H1 (cell line): ENCODE results near the gene EIF2S2. TPM values are rescaled to one million over a fixed set of nuclear protein-coding genes. Genes with fewer than 3 reads are reported as not detected.

Experiments used
- CTCF ChIA-PET: fragments of 300-600 bp; sonication (Branson Sonifier 250); formaldehyde crosslinking; loops from one replicate; lab custom pipeline; 2021; ENCODE audit not compliant: partially characterized antibody; lab: Charles Lee
- POLR2A ChIA-PET: fragments of 300-600 bp; sonication (Branson Sonifier 250); formaldehyde crosslinking; loops from one replicate; lab custom pipeline; 2021; ENCODE audit warnings: inconsistent platforms; ENCODE audit not compliant: partially characterized antibody; lab: Charles Lee
- DNase-seq, 2 experiments: peaks; one replicate each; pipeline versions ENCODE4 v3.0.0 to v3.0.0-alpha.2; 2010 to 2022; ENCODE audit warnings: low spot score in 2 of 2, low read depth in 1 of 2, mixed read lengths in 1 of 2
- FAIRE-seq: peaks from 2 replicates; lab custom pipeline; 2011; peaks lifted over from hg19 to GRCh38; lab: Jason Lieb, UNC
- H2AFZ ChIP-seq: 2 replicates; pipeline ENCODE4 v1.8.1; 2012; ENCODE audit warnings: low read length, inconsistent platforms
- H2AK5ac ChIP-seq: 2 replicates; pipeline ENCODE4 v1.6.1; 2013; ENCODE audit warnings: low read depth, low read length
- H2BK120ac ChIP-seq: replicated peaks from 2 replicates; pipeline ENCODE3; 2013; ENCODE audit warnings: low read depth, low read length, inconsistent platforms
- H2BK12ac ChIP-seq: 2 replicates; pipeline ENCODE4 v1.6.1; 2013; ENCODE audit warnings: low read depth, low read length
- H2BK15ac ChIP-seq: 2 replicates; pipeline ENCODE4 v1.6.1; 2013; ENCODE audit warnings: low read length
- H2BK20ac ChIP-seq: 2 replicates; pipeline ENCODE4 v1.6.1; 2013; ENCODE audit warnings: low read length
- H2BK5ac ChIP-seq: 2 replicates; pipeline ENCODE4 v1.6.1; 2013; ENCODE audit warnings: low read depth, low read length
- H3K14ac ChIP-seq: 2 replicates; pipeline ENCODE4 v1.6.1; 2013; ENCODE audit warnings: inconsistent platforms; ENCODE audit not compliant: insufficient read length
- H3K18ac ChIP-seq: 2 replicates; pipeline ENCODE4 v1.6.1; 2013; ENCODE audit warnings: low read length; ENCODE audit errors: extremely low read depth
- H3K23ac ChIP-seq: 2 replicates; pipeline ENCODE4 v1.6.1; 2013; ENCODE audit warnings: inconsistent platforms; ENCODE audit not compliant: insufficient read length
- H3K23me2 ChIP-seq: 2 replicates; pipeline ENCODE4 v1.6.1; 2013; ENCODE audit warnings: low read depth, low read length
- H3K27ac ChIP-seq: 2 replicates; pipeline ENCODE4 v1.6.1; 2011; ENCODE audit warnings: low read depth, low read length, inconsistent platforms
- H3K27me3 ChIP-seq, 4 experiments: replicated peaks in 1 of 4; 1 replicate in 1 of 4; 2 replicates in 3 of 4; pipeline versions ENCODE4 v1.6.1 to v1.8.1; 2011 to 2013; ENCODE audit warnings: low read length in 3 of 4, mild to moderate bottlenecking in 3 of 4, inconsistent platforms in 2 of 4, mixed read lengths in 2 of 4, moderate library complexity in 1 of 4; ENCODE audit not compliant: control insufficient read depth in 3 of 4, insufficient read depth in 3 of 4; ENCODE audit errors: extremely low read depth in 1 of 4
- H3K36me3 ChIP-seq, 4 experiments: 2 replicates each; pipeline versions ENCODE4 v1.6.1 to v1.8.1; 2011 to 2013; ENCODE audit warnings: mild to moderate bottlenecking in 4 of 4, low read length in 3 of 4, moderate library complexity in 2 of 4, control low read depth in 1 of 4, inconsistent platforms in 1 of 4; ENCODE audit not compliant: insufficient read depth in 4 of 4, control insufficient read depth in 2 of 4
- H3K4ac ChIP-seq: replicated peaks from 2 replicates; pipeline ENCODE3; 2013; ENCODE audit warnings: low read length, low read depth, mixed read lengths, inconsistent platforms; ENCODE audit not compliant: insufficient read length
- H3K4me1 ChIP-seq, 4 experiments: replicated peaks in 1 of 4; 1 replicate in 1 of 4; 2 replicates in 3 of 4; pipeline versions ENCODE4 v1.6.1 to v1.8.1; 2011 to 2013; ENCODE audit warnings: low read length in 3 of 4, inconsistent platforms in 2 of 4, mixed read lengths in 1 of 4; ENCODE audit not compliant: insufficient read depth in 4 of 4, control insufficient read depth in 3 of 4
- H3K4me2 ChIP-seq, 2 experiments: 2 replicates each; pipeline versions ENCODE4 v1.6.1 to v1.8.1; 2011 to 2013; ENCODE audit warnings: low read depth in 2 of 2, low read length in 2 of 2, control low read depth in 1 of 2, inconsistent platforms in 1 of 2, mild to moderate bottlenecking in 1 of 2; ENCODE audit not compliant: insufficient read depth in 1 of 2
- H3K4me3 ChIP-seq, 4 experiments: fragments of 200-600, 300-600 bp in 1 of 4; sonication (generic), shearing (Covaris generic), sonication (Bioruptor Twin) in 1 of 4; 2 replicates each; pipeline versions ENCODE4 v1.5.1 to v1.8.1; 2011 to 2016; ENCODE audit warnings: low read length in 4 of 4, low read depth in 3 of 4, control low read depth in 2 of 4, inconsistent platforms in 2 of 4, mild to moderate bottlenecking in 2 of 4, mixed read lengths in 1 of 4, moderate library complexity in 1 of 4; ENCODE audit not compliant: insufficient read depth in 2 of 4; ENCODE audit errors: extremely low read depth in 1 of 4
- H3K56ac ChIP-seq: replicated peaks from 2 replicates; pipeline ENCODE3; 2013; ENCODE audit warnings: low read depth, mild to moderate bottlenecking, mixed read lengths, low read length, inconsistent platforms; ENCODE audit not compliant: insufficient read length
- H3K79me1 ChIP-seq: 2 replicates; pipeline ENCODE4 v1.6.1; 2013; ENCODE audit warnings: low read depth, low read length, control low read depth
- H3K79me2 ChIP-seq, 2 experiments: 2 replicates each; pipeline versions ENCODE4 v1.6.1 to v1.8.1; 2012 to 2013; ENCODE audit warnings: low read length in 2 of 2, mild to moderate bottlenecking in 2 of 2, inconsistent platforms in 1 of 2; ENCODE audit not compliant: insufficient read depth in 2 of 2, control insufficient read depth in 1 of 2
- H3K9ac ChIP-seq, 4 experiments: replicated peaks in 1 of 4; 1 replicate in 1 of 4; 2 replicates in 3 of 4; pipeline versions ENCODE4 v1.6.1 to v1.8.1; 2011 to 2013; ENCODE audit warnings: low read depth in 3 of 4, low read length in 3 of 4, control low read depth in 2 of 4, mild to moderate bottlenecking in 2 of 4, moderate library complexity in 2 of 4, inconsistent platforms in 1 of 4; ENCODE audit errors: extremely low read depth in 1 of 4
- H3K9me3 ChIP-seq, 2 experiments: 2 replicates each; pipeline versions ENCODE4 v1.6.1 to v1.8.1; 2012 to 2013; ENCODE audit warnings: mild to moderate bottlenecking in 2 of 2, moderate library complexity in 2 of 2, control low read depth in 1 of 2, inconsistent platforms in 1 of 2, low read depth in 1 of 2, low read length in 1 of 2, mixed read lengths in 1 of 2; ENCODE audit not compliant: insufficient read depth in 2 of 2
- H4K20me1 ChIP-seq, 2 experiments: replicated peaks in 1 of 2; 2 replicates each; pipeline versions ENCODE3 to v1.8.1; 2011 to 2013; ENCODE audit warnings: inconsistent platforms in 2 of 2, low read length in 2 of 2, mild to moderate bottlenecking in 1 of 2; ENCODE audit not compliant: insufficient read depth in 2 of 2, control insufficient read depth in 1 of 2
- H4K5ac ChIP-seq: 2 replicates; pipeline ENCODE4 v1.6.1; 2013; ENCODE audit warnings: low read length, low read depth, mixed read lengths, inconsistent platforms; ENCODE audit not compliant: insufficient read length
- H4K8ac ChIP-seq: 2 replicates; pipeline ENCODE4 v1.8.0; 2013; ENCODE audit warnings: mild to moderate bottlenecking, moderate library complexity, low read length, inconsistent platforms; ENCODE audit not compliant: insufficient read depth; ENCODE audit errors: extremely low read depth
- H4K91ac ChIP-seq: replicated peaks from 2 replicates; pipeline ENCODE3; 2013; ENCODE audit warnings: low read length, mixed read lengths, inconsistent platforms; ENCODE audit not compliant: insufficient read length
- CHD2 ChIP-seq: IDR thresholded peaks from 2 replicates; pipeline ENCODE4 v1.6.1; 2012; ENCODE audit warnings: low read length, improper control_type of control experiment
- CTCF ChIP-seq, 3 experiments: IDR thresholded peaks; 1 replicate in 2 of 3; 2 replicates in 1 of 3; pipeline versions ENCODE4 v1.5.1 to v1.6.1; 2011; ENCODE audit warnings: low read length in 3 of 3, mild to moderate bottlenecking in 3 of 3, inconsistent platforms in 2 of 3, low read depth in 1 of 3, moderate library complexity in 1 of 3; ENCODE audit not compliant: insufficient read depth in 1 of 3; ENCODE audit errors: control extremely low read depth in 1 of 3
- MAFK ChIP-seq: IDR thresholded peaks from 2 replicates; pipeline ENCODE4 v1.6.1; 2012; ENCODE audit warnings: low read depth, mild to moderate bottlenecking, improper control_type of control experiment, low read length
- NANOG ChIP-seq: IDR thresholded peaks from 2 replicates; pipeline ENCODE4 v1.6.1; 2011; ENCODE audit warnings: low read length, low read depth, mild to moderate bottlenecking, inconsistent platforms; ENCODE audit not compliant: insufficient read depth, poor library complexity, severe bottlenecking
- POLR2AphosphoS5 ChIP-seq: IDR thresholded peaks from 2 replicates; pipeline ENCODE4 v1.6.1; 2011; ENCODE audit warnings: low read depth, low read length
- RBBP5 ChIP-seq: IDR thresholded peaks from 2 replicates; pipeline ENCODE4 v1.7.1; 2012; ENCODE audit warnings: low read depth, mild to moderate bottlenecking, inconsistent platforms, low read length, moderate library complexity, borderline replicate concordance
- WGBS, 2 experiments: shearing (Covaris generic) in 1 of 2; methylation state at CpG; one replicate each; pipeline versions ENCODE4 v1.1.6 to v1.1.7; 2013 to 2015; ENCODE audit warnings: low lambda C conversion rate in 2 of 2, mixed read lengths in 2 of 2, inconsistent platforms in 1 of 2, low coverage in 1 of 2, missing lambda C conversion rate in 1 of 2; ENCODE audit not compliant: insufficient replicate concordance in 2 of 2, insufficient coverage in 1 of 2, insufficient read length in 1 of 2; ENCODE audit errors: extremely low coverage in 1 of 2, missing lambda C conversion rate in 1 of 2; 5-methylcytosine and 5-hydroxymethylcytosine counted together
- polyA plus RNA-seq, 7 experiments: library from polyadenylated mRNA; depleted of rRNA in 3 of 7; stranded (reverse) in 5 of 7; unstranded in 2 of 7; fragments of >200 nt in 5 of 7; fragments of 200-250 nt in 2 of 7; gene quantifications; 1 replicate in 5 of 7; 2 replicates in 1 of 7; 4 replicates in 1 of 7; pipeline versions ENCODE4 v1.2.1 to v1.2.3, GENCODE V29; 2011 to 2013; ENCODE audit warnings: missing spikeins in 2 of 7, mixed read lengths in 2 of 7
- total RNA-seq: library from RNA; stranded (reverse); fragmentation: NEBNext Ultra II Directional; extraction: Animal tissue kit (Norgen Biotek cat#: 25700); gene quantifications from 2 replicates; pipeline ENCODE4 v1.2.1, GENCODE V29; 2021

EIF2S2 gene
- total and polyA plus RNA-seq, 2 of the 8 experiments (the other 6 are each of a cell fraction or from before 2014, with no cell fraction given): 59.5 to 142 TPM

DNA sequence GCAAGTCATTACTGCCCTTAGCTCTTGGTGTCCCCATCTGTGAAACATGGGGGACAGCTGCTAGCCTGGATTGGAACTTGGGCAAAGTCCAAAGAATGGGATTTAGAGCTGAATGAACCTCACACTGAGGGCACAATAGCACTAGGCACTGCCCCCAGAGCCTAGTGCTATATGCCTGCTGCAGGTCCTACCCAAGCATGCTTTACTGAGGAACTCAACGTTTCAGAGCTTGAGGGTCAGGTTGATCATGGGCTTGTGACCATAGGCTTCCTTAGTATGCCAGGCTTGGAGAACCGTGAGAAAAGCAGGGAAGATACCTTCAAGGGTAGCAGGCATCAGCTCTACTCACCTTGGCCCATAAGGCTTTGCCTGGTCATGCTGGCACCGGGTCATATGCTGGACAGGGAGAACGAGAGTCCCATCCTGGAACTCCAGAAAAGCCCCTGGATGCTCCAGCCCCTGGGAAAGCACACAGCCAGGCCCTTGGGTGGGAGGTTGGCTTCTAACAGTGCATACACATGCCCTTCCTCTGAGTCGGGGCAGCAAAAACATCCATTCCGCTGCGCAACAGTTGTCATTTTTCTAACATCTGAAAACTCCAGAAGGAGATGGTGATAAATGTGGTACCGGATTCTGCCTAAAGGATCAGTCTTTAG is 29.7 kb downstream of the EIF2S2 start:
- TF ChIP-seq CTCF (IDR thresholded peaks at IDR 0.05; ENCODE audit: control extremely low read depth in 1 of 3, insufficient read depth in 1 of 3, low read depth in 1 of 3, low read length in 3 of 3) (no peak), POLR2AphosphoS5 (peak; percentile 18; the same call in 1 of the 2 replicates), NANOG (no peak), MAFK (no peak), CHD2 (no peak), RBBP5 (no peak)
- H3K36me3 ChIP-seq: peaks cover 3 to 27% (median 5%) of the 10 kb centered on the region in 4 experiments; a peak in 6 of 8 replicates
- H4K5ac ChIP-seq: no peak overlapping the region
- no peaks in the 10 kb centered on the region for H3K4me1 ChIP-seq
- H3K79me2 ChIP-seq: no peaks in the 10 kb centered on the region; a peak in 1 of 4 replicates
- H3K14ac ChIP-seq: no peak overlapping the region
- no peak overlapping the region for H4K91ac ChIP-seq
- no peak overlapping the region for H2BK5ac ChIP-seq
- H2BK12ac ChIP-seq: no peak overlapping the region
- H3K27me3 ChIP-seq: no peaks in the 10 kb centered on the region
- peak overlapping the region; percentile 63; the same call in 1 of the 2 replicates for H4K8ac ChIP-seq
- peaks cover 5 to 11% of the 10 kb centered on the region in 2 experiments for H4K20me1 ChIP-seq
- no peaks in the 10 kb centered on the region for H3K79me1 ChIP-seq
- no peak overlapping the region for H3K56ac ChIP-seq
- no peaks in the 10 kb centered on the region for H3K9me3 ChIP-seq
- no peak overlapping the region for H3K23ac ChIP-seq
- H2AK5ac ChIP-seq: no peak overlapping the region
- no peak overlapping the region for H3K4ac ChIP-seq
- no peak overlapping the region for H3K27ac ChIP-seq
- no peak overlapping the region for H2BK15ac ChIP-seq
- H2AFZ ChIP-seq: no peak overlapping the region
- FAIRE-seq (no peak), DNase-seq (no peak)
- H3K18ac ChIP-seq: no peak overlapping the region
- H3K4me3 ChIP-seq: no peak overlapping the region
- H2BK120ac ChIP-seq: no peak overlapping the region
- H3K9ac ChIP-seq: no peak overlapping the region
- no peaks in the 10 kb centered on the region for H3K23me2 ChIP-seq
- POLR2A ChIA-PET: interaction anchor here (0.7 to 3.5 kb wide), 8 partner anchors 9 to 29 kb away, joined by 3 to 24 read pairs (median 5); partner anchors contain the start of gene EIF2S2
- no peak overlapping the region for H2BK20ac ChIP-seq
- 90% methylated on average over 8 of the region's 8 CpGs; no CpG with 5 or more reads in 1 of the 2 experiments for WGBS, 2 experiments
- H3K4me2 ChIP-seq: no peak overlapping the region
- CTCF ChIA-PET: interaction anchor here (0.8 to 3.3 kb wide), 14 partner anchors 11 to 231 kb away, joined by 3 to 21 read pairs (median 4); no protein-coding TSS in a partner anchor
